ENCODE data around the gene SIL1.

Gene SIL1

DNA sequence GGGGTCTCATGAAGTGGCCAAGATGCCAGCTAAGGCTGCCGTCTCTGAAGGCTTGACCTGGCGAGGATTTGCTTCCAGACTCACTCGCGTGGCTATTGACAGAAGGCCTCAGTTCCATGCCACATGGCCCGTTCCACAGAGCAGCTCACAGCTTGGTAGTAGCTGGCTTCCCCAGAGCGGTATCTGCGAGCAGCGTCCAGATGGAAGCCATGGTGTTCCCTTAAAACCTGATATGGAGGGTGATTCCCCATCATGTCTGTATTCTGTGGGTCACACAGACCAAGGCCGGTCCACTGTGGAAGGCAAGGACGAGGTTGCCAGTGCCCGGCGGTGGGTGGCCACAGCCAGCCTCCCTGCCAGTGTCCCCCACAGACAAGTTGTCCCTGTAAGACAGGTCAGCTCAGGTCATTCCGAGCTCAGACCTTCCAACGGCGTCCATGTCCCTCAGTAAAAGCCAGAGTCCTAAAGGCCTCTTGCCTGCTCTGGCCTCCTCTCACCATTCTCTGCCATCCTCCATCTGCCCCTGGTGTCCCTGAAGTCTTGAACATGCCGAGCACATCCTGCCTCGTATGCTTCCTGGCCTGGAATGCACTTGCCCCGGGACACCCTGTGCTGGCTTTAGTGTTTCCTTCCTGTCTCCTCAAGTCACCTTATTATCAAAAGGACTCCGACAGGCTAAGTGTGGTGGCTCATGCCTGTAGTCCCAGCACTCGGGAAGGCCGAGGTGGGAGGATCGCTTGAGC lies 261.8 kb downstream of the SIL1 start:
- TF ChIP-seq, protein P1, sequence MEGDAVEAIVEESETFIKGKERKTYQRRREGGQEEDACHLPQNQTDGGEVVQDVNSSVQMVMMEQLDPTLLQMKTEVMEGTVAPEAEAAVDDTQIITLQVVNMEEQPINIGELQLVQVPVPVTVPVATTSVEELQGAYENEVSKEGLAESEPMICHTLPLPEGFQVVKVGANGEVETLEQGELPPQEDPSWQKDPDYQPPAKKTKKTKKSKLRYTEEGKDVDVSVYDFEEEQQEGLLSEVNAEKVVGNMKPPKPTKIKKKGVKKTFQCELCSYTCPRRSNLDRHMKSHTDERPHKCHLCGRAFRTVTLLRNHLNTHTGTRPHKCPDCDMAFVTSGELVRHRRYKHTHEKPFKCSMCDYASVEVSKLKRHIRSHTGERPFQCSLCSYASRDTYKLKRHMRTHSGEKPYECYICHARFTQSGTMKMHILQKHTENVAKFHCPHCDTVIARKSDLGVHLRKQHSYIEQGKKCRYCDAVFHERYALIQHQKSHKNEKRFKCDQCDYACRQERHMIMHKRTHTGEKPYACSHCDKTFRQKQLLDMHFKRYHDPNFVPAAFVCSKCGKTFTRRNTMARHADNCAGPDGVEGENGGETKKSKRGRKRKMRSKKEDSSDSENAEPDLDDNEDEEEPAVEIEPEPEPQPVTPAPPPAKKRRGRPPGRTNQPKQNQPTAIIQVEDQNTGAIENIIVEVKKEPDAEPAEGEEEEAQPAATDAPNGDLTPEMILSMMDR (conservative IDR thresholded peaks at IDR 0.05; ENCODE audit: control insufficient read depth, insufficient read depth, low read depth, low read length) = no peak
- no peak overlapping the region for H3K4me3 ChIP-seq (ENCODE audit: control insufficient read depth, low read depth, low read length)
- DNase-seq (ENCODE audit: low read depth) = no peak

DNA sequence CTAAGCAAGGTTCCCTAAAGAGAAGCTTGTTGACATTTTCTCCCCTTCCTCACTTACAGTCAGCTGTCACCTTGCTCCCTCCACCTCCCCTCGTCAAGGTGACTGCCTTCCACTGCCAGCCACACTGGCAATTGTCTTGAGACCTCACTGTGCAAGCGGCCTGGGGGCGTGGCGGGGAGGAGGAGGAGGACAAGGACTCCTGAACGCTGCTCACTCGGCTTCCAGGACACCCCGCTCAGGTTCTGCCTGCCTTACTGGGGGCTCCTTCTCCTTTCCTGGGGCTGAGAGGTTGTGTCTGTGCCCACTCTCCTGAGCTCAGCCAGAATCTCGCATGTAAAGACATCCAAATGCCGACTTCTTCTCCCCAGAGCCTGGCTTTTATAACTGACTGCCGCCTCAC lies 262.7 kb downstream of the SIL1 start:
- DNase-seq (ENCODE audit: low read depth) = no peak
- TF ChIP-seq, protein P1 (conservative IDR thresholded peaks at IDR 0.05; ENCODE audit: control insufficient read depth, insufficient read depth, low read depth, low read length) = no peak
- H3K4me3 ChIP-seq (ENCODE audit: control insufficient read depth, low read depth, low read length) = no peak overlapping the region

DNA sequence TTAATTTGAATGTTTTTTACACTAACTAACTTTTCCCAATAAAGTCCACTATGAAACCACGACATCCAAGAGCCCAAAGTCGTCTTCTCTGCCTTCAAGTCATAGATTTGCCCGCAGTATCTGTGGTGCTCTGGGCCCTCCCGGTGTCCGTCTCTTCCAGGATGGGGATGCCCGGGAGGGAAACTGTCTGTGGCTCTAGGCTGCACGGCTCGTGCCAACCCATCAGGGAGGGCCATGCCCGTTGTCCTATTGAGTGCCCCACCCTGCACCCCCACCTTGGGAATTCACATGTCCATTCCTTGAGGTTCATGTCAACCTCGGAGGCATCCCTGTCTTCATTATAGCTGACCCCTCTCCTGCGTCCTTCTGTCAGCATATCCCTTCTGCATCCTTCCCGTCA lies 263.2 kb downstream of the SIL1 start:
- no peak for DNase-seq (ENCODE audit: low read depth)
- TF ChIP-seq, protein P1 (conservative IDR thresholded peaks at IDR 0.05; ENCODE audit: control insufficient read depth, insufficient read depth, low read depth, low read length) = no peak

DNA sequence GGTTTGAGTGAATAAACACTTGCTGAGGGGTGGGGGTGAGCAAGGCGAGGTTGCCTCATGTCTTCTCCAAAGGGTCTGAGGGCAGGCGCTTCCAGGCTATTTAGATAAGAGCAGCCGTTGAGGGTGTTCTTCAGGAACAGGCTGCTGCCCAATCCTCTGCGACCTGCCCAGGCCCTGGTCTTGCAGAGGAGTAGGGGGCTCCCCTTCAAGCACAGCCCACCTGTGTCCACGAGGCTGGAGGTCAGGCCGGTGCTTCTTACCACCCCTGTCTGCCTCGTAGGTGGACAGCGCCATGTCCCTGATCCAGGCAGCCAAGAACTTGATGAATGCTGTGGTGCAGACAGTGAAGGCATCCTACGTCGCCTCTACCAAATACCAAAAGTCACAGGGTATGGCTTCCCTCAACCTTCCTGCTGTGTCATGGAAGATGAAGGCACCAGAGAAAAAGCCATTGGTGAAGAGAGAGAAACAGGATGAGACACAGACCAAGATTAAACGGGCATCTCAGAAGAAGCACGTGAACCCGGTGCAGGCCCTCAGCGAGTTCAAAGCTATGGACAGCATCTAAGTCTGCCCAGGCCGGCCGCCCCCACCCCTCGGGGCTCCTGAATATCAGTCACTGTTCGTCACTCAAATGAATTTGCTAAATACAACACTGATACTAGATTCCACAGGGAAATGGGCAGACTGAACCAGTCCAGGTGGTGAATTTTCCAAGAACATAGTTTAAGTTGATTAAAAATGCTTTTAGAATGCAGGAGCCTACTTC lies 264.5 kb downstream of the SIL1 start:
- DNase-seq (ENCODE audit: low read depth) = no peak
- H3K4me3 ChIP-seq (ENCODE audit: control insufficient read depth, low read depth, low read length) = no peak overlapping the region
- TF ChIP-seq, protein P1 (conservative IDR thresholded peaks at IDR 0.05; ENCODE audit: control insufficient read depth, insufficient read depth, low read depth, low read length) = no peak

More for the DNA sequence above, 263.2 kb downstream of the SIL1 start:
- no peak overlapping the region for H3K4me3 ChIP-seq (ENCODE audit: control insufficient read depth, low read depth, low read length)

DNA sequence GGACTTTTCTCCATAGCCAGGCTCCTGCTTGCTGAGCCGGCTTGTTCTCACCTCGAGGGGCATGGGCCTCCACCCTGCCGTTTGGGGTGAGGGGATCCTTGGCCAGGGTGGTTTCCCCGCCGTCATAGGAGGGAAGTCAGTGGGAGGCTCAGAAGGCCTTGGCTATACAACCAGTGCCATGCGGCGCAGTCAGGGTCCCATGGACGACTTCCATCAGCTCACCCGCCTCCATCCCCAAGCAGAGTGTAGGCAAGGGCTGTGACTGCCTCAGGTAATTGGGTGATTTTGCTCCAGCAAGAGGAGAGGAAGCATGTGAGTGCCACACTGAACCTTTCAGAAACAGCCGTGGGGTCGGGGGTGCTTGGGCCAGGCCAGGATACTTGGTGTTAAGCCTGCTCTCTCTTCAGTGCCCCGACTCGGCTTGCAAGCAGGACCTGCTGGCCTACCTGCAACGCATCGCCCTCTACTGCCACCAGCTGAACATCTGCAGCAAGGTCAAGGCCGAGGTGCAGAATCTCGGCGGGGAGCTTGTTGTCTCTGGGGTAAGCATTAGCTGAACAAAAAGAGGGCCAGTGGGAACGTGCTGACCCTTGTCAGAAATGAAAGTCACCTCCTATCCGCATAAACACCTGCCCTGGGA lies 265.9 kb downstream of the SIL1 start:
- DNase-seq (ENCODE audit: low read depth) = no peak
- H3K4me3 ChIP-seq (ENCODE audit: control insufficient read depth, low read depth, low read length) = no peak overlapping the region
- TF ChIP-seq, protein P1 (conservative IDR thresholded peaks at IDR 0.05; ENCODE audit: control insufficient read depth, insufficient read depth, low read depth, low read length) = no peak

DNA sequence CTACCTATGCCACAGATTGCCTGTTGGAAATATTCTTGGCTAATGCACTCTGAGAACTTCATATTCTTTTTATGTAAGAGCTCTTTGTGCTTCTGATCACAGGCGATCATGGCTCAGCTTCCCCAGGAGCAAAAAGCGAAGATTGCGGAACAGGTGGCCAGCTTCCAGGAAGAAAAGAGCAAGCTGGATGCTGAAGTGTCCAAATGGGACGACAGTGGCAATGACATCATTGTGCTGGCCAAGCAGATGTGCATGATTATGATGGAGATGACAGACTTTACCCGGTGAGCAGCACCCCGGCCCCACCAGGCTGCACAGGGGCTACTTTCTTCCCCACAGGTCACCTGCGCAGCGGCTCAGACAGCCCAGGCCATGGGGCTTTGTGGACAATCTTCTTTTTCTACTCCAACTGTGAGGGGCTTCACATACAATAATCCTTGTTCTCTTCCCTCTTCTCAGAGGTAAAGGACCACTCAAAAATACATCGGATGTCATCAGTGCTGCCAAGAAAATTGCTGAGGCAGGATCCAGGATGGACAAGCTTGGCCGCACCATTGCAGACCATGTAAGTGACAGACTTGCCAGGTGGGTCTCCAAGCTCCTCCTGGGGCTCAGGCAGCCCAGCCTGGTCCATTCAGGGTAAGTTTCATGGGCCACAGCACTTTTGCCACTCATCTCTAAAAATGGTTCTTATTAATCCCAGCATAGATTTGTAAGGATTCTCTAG lies 267.6 kb downstream of the SIL1 start:
- no peak overlapping the region for H3K4me3 ChIP-seq (ENCODE audit: control insufficient read depth, low read depth, low read length)
- TF ChIP-seq, protein P1 (conservative IDR thresholded peaks at IDR 0.05; ENCODE audit: control insufficient read depth, insufficient read depth, low read depth, low read length) = no peak
- DNase-seq (ENCODE audit: low read depth) = no peak

Data from fibroblast of mammary gland (primary cell).